Neural cell (in vitro differentiated cells): ENCODE measurements around the gene NEDD4L.
A peak's percentile ranks its signal among the peaks of the same experiment; 100 is the strongest.

Experiments
- CTCF ChIP-seq: fragments of 450-650 bp; IDR thresholded peaks from 2 replicates; pipeline ENCODE4 v1.5.1; 2014; ENCODE audit warnings: antibody characterized with exemption, mild to moderate bottlenecking, moderate library complexity; ENCODE audit not compliant: poor library complexity, severe bottlenecking
- EP300 ChIP-seq: fragments of 450-650 bp; conservative IDR thresholded peaks from 2 replicates; pipeline ENCODE4 v1.6.1; 2014; ENCODE audit warnings: antibody characterized with exemption, mild to moderate bottlenecking, moderate library complexity; ENCODE audit not compliant: poor library complexity, severe bottlenecking
- EZH2 ChIP-seq: fragments of 200-600, 300-800 bp; shearing (Covaris generic), sonication (generic); IDR thresholded peaks from 2 replicates; pipeline ENCODE4 v1.6.1; 2014; ENCODE audit warnings: antibody characterized with exemption, low read length, borderline replicate concordance, mild to moderate bottlenecking; ENCODE audit not compliant: insufficient read depth, poor library complexity, severe bottlenecking
- POLR2AphosphoS5 ChIP-seq: IDR thresholded peaks from 2 replicates; pipeline ENCODE4 v1.6.1; 2012
- RAD21 ChIP-seq: fragments of 450-650 bp; conservative IDR thresholded peaks from 2 replicates; pipeline ENCODE4 v1.6.1; 2014; ENCODE audit warnings: antibody characterized with exemption, mild to moderate bottlenecking, moderate library complexity

- TF ChIP-seq RAD21 (peak; percentile 58), CTCF (peak; percentile 62), EZH2 (no peak), EP300 (peak; percentile 55), POLR2AphosphoS5 (no peak)
Measured at GRCh38 chr18:58140387-58141325, 96.6 kb downstream of the NEDD4L start.
